HG02938 (cell line): ENCODE results near the gene JOSD2.

Source experiments
- ATAC-seq: cut with Tn5 transposase; IDR thresholded peaks from one replicate; pipeline ENCODE4 v1.9.1; 2021; ENCODE audit warnings: mild to moderate bottlenecking, moderate library complexity; ENCODE audit not compliant: unreplicated experiment

The JOSD2 gene

GRCh38 chr19:50511069-50511822, at the start of gene JOSD2:
Gene JOSD2, minus strand, starts transcription at chr19:50511191. Its CDS starts 760 bp downstream, at chr19:50510431.
- ATAC-seq: peak; percentile 85

DNA sequence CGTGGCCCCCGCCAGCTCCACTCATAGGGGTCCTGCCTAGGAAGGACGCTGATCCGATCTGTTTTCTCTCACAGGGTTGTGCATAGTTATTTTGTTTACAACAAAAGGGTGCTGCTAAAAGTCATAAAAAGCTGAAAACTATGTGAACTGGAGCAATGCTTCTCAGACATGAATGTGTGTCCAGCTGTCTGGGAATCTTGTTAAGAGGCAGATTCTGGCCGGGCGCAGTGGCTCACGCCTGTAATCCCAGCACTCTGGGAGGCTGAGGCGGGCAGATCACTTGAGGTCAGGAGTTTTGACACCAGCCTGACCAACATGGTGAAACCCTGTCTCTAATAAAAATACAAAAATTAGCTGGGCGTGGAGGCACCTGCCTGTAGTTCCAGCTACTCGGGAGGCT, 48.6 kb upstream of the JOSD2 start:
- ATAC-seq: no peak

DNA sequence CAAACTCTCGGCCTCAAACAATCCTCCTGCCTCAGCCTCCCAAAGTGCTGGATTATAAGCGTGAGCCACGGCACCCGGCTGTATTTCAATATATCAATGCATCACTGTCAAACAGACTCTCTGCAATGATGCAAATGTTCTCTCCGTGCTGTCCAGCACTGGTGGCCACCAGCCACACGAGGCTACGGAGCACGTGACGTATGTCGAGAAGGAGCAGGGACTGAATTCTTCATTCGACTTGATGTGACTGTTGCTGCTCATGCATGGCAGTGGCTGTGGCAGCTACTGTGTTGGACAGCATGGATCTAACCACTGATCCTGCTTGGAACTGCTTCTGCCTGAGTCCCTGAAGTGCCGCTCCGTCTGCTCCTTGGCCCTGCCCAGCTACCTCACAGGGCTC, 47.5 kb upstream of the JOSD2 start:
- no peak for ATAC-seq

DNA sequence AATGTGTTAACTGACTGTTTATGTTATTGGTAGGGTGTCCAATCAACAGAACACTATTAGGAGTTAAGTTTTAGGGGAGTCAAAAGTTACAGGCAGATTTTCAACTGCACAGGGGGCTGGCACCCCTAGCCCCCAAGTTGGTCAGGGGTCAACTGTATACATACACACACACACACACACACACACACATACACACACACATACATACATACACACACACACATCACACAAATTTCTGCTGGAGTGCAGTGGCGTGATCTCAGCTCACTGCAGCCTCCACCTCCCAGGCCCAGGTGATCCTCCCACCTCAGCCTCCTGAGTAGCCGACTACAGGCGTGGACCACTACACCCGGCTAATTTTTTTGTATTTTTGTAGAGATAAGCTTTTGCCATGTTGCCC, 47.0 kb upstream of the JOSD2 start:
- no peak for ATAC-seq

DNA sequence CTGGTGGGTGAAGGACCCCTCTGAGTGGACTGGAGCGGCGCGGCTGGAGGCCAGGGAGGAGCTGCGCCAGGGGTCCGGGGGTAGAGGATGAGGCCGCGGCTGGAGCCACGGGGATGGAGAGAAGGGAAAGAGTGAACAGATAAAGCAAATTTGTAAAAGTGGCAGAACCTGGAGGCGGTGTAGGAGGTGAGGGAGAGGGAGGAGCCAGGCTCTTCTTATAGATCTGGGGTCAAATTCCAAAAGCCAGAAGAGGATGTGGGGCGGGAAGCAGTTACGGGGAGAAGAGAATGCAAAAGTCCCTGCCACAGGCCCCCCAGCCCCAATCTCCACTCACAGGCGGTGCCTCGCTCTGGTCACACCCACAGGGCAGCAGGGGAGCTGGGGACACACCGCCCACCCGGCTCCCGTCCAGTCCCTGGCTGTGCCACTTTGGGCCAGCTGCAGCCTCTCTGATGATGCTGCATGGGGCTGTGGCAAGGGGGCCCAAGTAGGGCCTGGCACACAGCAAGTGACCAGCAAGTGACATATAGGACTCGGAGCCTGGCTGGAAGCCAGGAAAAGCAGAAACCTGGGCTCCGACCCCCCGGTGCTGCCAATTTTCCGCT, 46.1 kb upstream of the JOSD2 start:
- ATAC-seq: no peak

GRCh38 chr19:50556282-50557008, 45.5 kb upstream of the JOSD2 start:
- ATAC-seq: no peak

GRCh38 chr19:50555450-50556281, 44.7 kb upstream of the JOSD2 start:
- no peak for ATAC-seq

DNA sequence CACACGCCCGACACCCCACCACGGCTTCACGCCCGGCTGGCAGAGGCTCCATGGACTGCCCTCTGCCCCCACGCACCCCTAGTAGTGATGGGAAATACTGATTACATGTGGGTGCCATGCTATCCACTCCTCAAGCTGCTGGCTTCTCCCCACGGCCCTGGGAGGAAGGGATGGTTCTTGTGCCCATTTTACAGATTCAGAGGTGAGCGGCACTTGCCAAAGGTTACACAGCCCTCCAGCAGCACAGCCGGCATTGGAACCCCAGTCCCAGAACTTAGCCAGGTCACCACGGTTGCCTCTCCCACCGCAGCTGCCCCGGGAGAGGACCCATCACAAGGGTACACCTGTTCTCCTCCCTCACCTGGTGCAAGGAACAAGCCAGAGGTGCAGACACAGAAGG, 44.0 kb upstream of the JOSD2 start:
- ATAC-seq: no peak

GRCh38 chr19:50554212-50554611, 43.2 kb upstream of the JOSD2 start:
- ATAC-seq: no peak

- ATAC-seq: no peak
Observed at GRCh38 chr19:50553134-50553703, 42.2 kb upstream of the JOSD2 start.

- ATAC-seq: no peak
Observed at GRCh38 chr19:50552540-50552939, 41.5 kb upstream of the JOSD2 start.

DNA sequence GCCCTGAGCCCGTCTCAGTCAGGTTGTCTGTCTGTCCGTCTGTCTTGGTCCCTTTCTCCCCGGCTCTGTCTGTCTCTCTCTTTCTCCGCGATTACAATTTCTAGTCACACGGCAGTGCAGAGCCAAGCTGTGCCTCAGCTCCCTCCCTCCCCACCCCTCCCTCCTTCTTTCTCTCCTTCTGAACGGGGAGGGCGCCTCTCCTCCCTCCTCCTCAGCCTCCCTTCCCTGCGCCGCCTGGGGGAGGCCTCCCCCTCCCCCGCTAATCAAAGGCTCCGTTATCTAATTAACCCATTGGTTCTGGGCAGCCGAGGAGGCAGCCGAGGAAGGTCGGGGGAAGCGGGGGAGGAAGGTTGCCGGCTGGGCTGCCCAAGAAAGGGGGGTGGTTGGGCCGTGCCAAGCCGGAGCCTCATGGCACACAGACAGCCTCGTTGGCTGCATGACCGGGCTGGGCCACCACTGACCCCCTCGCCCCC, 40.8 kb upstream of the JOSD2 start:
- no peak for ATAC-seq

DNA sequence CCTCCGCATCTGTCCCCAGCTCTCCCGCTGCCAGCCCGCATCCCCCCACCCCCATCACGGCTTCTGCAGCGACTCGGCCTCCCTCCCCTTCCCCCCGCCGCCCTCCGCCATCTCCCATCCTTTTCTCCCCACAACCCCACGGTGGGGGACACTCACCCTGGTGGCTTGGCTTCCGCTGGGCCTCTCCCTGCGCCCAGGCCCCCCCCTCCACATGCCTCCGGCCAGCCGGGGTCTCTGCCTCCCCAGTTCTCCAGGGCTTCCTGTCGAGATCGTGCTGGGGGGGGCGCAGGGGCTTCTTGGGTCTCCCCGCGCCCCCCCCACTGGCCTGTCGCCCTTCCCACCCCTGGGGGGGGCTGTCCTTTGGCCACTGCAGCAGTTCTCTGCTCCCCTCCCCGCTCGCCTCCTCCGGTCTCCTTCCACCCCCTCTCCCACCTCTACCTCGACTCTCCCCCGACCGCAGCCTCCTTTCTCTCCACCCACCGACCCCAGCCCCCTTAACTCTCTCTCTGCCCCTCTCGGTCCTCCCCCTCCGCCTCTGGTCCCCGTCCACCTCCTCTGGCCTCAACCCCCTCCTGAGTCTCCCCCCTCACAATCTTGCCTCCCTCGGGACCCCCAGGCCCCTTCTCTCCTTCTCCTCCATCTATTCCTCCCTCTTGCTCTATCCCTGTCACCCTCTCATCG, 40.2 kb upstream of the JOSD2 start:
- no peak for ATAC-seq

- ATAC-seq: no peak
Observed at GRCh38 chr19:50550594-50550966, 39.6 kb upstream of the JOSD2 start.

DNA sequence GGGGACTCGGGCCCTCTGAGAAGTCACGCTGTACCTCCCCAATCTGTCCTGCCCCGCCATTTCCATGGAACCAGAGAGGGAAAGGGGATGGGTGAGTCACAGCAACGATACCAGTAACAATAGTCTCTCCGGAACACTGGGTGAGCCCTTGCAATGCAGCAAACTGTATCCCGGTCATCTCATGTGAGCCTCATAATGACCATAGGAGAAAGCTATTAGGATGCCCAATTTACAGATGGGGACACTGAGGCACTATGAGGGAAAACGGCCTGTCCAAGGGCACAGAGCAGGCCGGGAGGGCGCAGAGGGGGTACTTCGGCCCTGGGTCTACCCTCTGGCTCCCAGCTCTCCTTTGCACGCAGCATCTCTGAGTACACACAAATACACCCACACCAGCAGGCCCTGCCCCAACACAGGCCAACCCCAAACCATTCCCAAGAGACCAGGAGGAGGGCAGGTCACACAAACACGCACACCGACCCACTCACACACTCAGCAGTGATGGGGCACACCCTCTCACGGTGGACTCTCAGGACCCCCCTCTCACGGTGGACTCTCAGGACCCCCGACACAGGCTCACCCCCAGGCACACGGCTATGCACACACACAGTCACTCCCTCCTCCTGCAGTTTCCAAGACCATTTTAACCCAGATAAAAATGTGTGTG, 39.1 kb upstream of the JOSD2 start:
- no peak for ATAC-seq

DNA sequence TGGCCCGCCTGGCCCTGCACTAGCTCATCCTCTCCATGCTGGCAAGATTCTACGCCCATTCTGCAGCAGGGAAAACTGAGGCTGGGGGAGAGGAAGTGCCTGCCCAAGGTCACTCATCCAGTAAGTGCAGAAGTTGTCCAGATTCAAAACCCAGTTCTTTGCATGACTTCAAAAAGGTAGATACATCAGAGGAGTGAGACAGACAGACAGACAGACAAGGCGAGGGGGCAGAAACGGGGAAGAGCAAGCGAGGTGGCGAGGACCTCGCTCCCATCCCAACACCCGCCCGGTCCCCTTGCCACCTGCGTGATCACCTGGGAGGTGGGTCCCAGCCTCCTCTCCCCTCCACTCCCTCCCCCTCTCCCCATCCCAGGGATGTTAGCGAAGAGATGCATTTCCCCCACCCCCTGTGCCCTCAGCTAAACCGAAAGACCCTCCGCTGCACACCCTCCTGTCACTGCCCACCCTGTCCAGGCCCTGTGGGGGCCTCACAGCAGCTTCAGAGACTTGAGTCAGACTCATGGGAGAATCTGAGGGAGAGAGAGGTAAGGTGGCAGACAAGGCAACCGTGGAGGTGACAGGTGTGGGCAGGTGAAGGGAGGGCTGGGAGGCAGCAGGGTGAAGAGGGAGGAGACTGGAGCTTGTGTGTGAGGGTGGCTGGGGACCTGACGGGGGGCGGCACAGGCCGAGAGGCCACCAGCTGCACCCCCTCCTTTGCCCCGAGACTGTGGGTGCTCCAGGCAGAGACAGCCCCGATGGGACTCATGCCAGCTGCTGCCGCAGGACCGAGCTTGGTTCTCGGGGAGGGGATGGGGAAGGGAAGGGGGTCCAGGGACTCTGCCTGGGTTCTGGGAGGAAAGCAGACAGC, 38.3 kb upstream of the JOSD2 start:
- no peak for ATAC-seq

GRCh38 chr19:50548191-50549058, 37.4 kb upstream of the JOSD2 start:
- ATAC-seq: no peak
